Measurements from ENCODE around the gene LTBP1.

Gene LTBP1

GRCh38 chr2:33000986-33001385, 54.2 kb downstream of the LTBP1 start:
- DNase-seq (ENCODE audit: extremely low spot score, insufficient read length, low read depth): no peak
- no peak for FAIRE-seq

- FAIRE-seq (no peak), DNase-seq (ENCODE audit: extremely low spot score, insufficient read length, low read depth) (no peak)
Measured at GRCh38 chr2:33001823-33002222, 55.1 kb downstream of the LTBP1 start.

- no peak for DNase-seq (ENCODE audit: extremely low spot score, insufficient read length, low read depth)
- no peak for FAIRE-seq
Measured at GRCh38 chr2:33002863-33003262, 56.1 kb downstream of the LTBP1 start.

GRCh38 chr2:33005057-33005456, 58.3 kb downstream of the LTBP1 start:
- no peak for DNase-seq (ENCODE audit: extremely low spot score, insufficient read length, low read depth)
- FAIRE-seq: no peak

GRCh38 chr2:33008716-33009115, 62.0 kb downstream of the LTBP1 start:
- DNase-seq (ENCODE audit: extremely low spot score, insufficient read length, low read depth) (no peak), FAIRE-seq (no peak)

- DNase-seq (ENCODE audit: extremely low spot score, insufficient read length, low read depth) (no peak), FAIRE-seq (no peak)
Measured at GRCh38 chr2:33009249-33009648, 62.5 kb downstream of the LTBP1 start.

- DNase-seq (ENCODE audit: extremely low spot score, insufficient read length, low read depth) (no peak), FAIRE-seq (no peak)
Measured at GRCh38 chr2:33011373-33011772, 64.6 kb downstream of the LTBP1 start.

- no peak for DNase-seq (ENCODE audit: extremely low spot score, insufficient read length, low read depth)
- no peak for FAIRE-seq
Measured at GRCh38 chr2:33011941-33012340, 65.2 kb downstream of the LTBP1 start.

- FAIRE-seq (no peak), DNase-seq (ENCODE audit: extremely low spot score, insufficient read length, low read depth) (no peak)
Measured at GRCh38 chr2:33013684-33014110, 66.9 kb downstream of the LTBP1 start.

- FAIRE-seq: no peak
- no peak for DNase-seq (ENCODE audit: extremely low spot score, insufficient read length, low read depth)
Measured at GRCh38 chr2:33014268-33014667, 67.5 kb downstream of the LTBP1 start.

GRCh38 chr2:33015421-33016142, 68.8 kb downstream of the LTBP1 start:
- DNase-seq (ENCODE audit: extremely low spot score, insufficient read length, low read depth): no peak
- no peak for FAIRE-seq

- FAIRE-seq: no peak
- DNase-seq (ENCODE audit: extremely low spot score, insufficient read length, low read depth): no peak
Measured at GRCh38 chr2:33018271-33018670, 71.5 kb downstream of the LTBP1 start.

- FAIRE-seq (no peak), DNase-seq (ENCODE audit: extremely low spot score, insufficient read length, low read depth) (no peak)
Measured at GRCh38 chr2:33019796-33020195, 73.0 kb downstream of the LTBP1 start.

GRCh38 chr2:33020883-33021282, 74.1 kb downstream of the LTBP1 start:
- no peak for FAIRE-seq
- no peak for DNase-seq (ENCODE audit: extremely low spot score, insufficient read length, low read depth)

- no peak for FAIRE-seq
- DNase-seq (ENCODE audit: extremely low spot score, insufficient read length, low read depth): no peak
Measured at GRCh38 chr2:33021542-33022227, 74.9 kb downstream of the LTBP1 start.

GRCh38 chr2:33022395-33022985, 75.7 kb downstream of the LTBP1 start:
- DNase-seq (ENCODE audit: extremely low spot score, insufficient read length, low read depth) (no peak), FAIRE-seq (no peak)

- DNase-seq (ENCODE audit: extremely low spot score, insufficient read length, low read depth): no peak
- FAIRE-seq: no peak
Measured at GRCh38 chr2:33022989-33023727, 76.4 kb downstream of the LTBP1 start.

- no peak for FAIRE-seq
- no peak for DNase-seq (ENCODE audit: extremely low spot score, insufficient read length, low read depth)
Measured at GRCh38 chr2:33023728-33024500, 77.2 kb downstream of the LTBP1 start.

GRCh38 chr2:33024758-33025157, 78.0 kb downstream of the LTBP1 start:
- no peak for FAIRE-seq

GRCh38 chr2:33029459-33029858, 82.7 kb downstream of the LTBP1 start:
- no peak for FAIRE-seq
- DNase-seq (ENCODE audit: extremely low spot score, insufficient read length, low read depth): no peak

More at GRCh38 chr2:33024758-33025157, 78.0 kb downstream of the LTBP1 start:
- DNase-seq (ENCODE audit: extremely low spot score, insufficient read length, low read depth): no peak

All from GM18507 (cell line).